ENCODE results near the gene TPGS1. TPM values are rescaled to one million over a fixed set of nuclear protein-coding genes. Genes with fewer than 3 reads are reported as not detected.

TPGS1 gene
- total RNA-seq = 59.0 TPM

GRCh38 chr19:507286-508203, at the start of gene TPGS1:
TSS of gene TPGS1 (plus strand) at chr19:507497. CDS start at chr19:507507, 10 bp downstream.
- DNase-seq (ENCODE audit: low read depth in 2 of 3, low spot score in 2 of 3) = peak; percentile 70 to 99 (median 73)

DNA sequence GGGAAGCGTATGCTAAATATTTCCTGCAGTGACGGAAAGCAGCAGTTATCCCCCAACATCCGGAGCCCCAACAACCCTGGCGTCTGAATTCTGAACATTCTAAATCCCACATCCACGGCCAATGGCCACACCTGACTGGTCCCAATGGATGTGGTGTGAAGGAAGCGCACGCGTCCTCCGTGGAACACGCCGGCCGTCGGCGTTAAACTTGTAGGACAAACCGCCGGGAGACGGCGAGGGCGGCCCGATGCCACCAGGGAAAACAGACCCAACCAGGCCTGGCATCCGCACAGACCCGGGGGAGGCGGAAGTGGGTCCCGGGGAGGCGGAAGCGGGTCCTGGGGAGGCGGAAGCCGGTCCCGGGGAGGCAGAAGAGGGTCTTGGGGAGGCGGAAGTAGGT, 49.7 kb upstream of the TPGS1 start:
- no peak for DNase-seq (ENCODE audit: low read depth in 2 of 3, low spot score in 2 of 3)

- DNase-seq (ENCODE audit: low read depth in 2 of 3, low spot score in 2 of 3) = no peak
Observed at GRCh38 chr19:458091-459042, 48.9 kb upstream of the TPGS1 start.

- no peak for DNase-seq (ENCODE audit: low read depth in 2 of 3, low spot score in 2 of 3)
Observed at GRCh38 chr19:459724-460511, 47.4 kb upstream of the TPGS1 start.

GRCh38 chr19:460877-461720, 46.2 kb upstream of the TPGS1 start, which contains the start of gene SHC2:
TSS of gene SHC2 (minus strand) at chr19:461033. CDS start at chr19:460996, 37 bp downstream.
- peak in 1 of 3 donors; percentile 33 for DNase-seq (ENCODE audit: low read depth in 2 of 3, low spot score in 2 of 3)

DNA sequence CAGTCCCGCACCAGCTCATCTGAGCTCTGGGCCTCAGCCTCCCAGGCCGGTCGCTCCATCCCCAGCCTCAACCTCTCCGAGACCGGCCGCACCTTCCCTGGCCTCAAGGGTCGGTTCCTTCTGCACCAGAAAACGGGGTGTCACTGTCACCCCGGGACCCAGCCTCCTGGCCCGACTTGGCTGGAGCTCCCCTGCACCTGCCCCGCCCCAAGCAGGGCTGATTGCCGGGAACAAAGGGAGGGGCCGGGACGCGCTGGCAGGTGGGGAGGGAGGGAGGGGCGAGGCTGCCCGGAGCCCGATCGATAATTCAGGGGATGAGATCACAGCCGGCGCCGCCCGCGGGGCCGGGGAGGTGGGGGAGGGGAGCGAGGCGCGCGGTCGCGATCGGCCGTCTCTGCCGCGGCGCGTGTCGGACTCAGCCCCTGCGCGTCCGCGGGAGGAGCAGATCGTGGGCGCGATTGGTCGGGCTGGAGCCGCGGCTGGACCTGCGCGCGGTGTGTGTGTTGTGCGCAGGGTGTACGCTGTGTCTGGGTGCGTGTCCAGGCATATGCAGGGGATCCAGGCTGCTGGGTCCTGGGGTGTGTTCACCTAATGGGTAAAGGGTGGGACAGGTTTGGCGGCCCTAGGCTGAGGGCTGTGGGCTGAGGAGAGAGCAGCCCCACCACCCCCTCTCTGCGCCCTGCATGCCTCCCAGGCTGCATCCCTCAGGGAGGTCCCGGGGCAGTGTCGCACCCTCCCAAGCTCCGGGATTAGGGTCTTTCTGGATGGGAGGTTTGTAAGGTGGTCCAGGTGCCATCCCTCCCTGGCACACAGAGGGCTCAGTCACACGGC, 45.4 kb upstream of the TPGS1 start:
- no peak for DNase-seq (ENCODE audit: low read depth in 2 of 3, low spot score in 2 of 3)

DNA sequence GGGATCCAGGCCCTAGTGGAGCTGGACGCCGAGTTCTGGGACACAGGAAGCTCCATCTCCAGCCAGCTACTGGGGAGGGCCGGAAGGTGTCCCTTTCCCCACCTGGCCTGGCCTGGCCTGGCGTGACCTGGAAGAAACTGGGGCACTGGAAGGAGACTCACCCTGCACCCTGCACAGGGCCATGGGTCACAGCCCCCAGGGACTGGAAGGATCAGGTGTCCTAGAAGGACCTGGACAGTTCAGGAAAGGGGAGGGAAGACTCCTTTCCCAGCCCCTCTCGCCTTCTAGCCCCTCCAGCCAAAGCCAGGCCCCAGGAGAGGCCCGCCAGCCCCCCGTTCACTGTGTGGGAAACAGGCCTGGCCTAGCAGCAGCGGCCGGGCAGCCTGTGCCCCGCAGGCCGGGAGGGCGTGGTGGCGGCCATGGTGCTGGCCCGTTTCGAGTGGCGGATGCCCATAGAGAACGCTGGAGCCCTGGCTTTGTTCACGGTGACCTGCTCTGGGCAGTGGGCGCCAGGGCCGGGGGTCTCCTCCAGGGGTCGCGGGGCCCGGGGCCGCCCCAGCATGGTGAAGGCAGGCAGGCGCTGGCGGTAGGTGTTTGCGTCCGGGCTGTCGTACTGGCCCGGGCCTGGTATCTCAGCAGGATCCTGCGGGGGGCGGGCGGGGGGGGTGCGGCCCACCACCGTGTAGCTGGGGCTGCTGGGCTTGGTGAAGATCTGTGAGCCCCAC, 43.7 kb upstream of the TPGS1 start:
- no peak for DNase-seq (ENCODE audit: low read depth in 2 of 3, low spot score in 2 of 3)

DNA sequence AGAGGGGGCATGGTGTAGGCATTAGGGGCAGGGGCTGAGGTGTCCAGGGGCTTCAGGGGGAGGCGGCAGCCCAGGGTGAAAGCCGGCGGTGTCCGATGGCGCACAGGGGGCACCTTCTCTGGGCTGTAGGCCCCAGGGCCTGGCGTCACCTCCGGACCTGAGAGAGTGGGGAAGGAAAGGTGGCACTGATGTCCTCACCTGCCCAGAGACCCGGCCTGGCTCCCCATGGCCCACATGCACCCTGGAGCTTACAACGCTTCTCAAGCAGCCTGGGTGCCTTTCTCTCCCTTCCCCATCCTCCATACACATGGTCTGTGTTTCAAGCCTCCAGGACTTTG, 43.1 kb upstream of the TPGS1 start:
- DNase-seq (ENCODE audit: low read depth in 2 of 3, low spot score in 2 of 3) = no peak

DNA sequence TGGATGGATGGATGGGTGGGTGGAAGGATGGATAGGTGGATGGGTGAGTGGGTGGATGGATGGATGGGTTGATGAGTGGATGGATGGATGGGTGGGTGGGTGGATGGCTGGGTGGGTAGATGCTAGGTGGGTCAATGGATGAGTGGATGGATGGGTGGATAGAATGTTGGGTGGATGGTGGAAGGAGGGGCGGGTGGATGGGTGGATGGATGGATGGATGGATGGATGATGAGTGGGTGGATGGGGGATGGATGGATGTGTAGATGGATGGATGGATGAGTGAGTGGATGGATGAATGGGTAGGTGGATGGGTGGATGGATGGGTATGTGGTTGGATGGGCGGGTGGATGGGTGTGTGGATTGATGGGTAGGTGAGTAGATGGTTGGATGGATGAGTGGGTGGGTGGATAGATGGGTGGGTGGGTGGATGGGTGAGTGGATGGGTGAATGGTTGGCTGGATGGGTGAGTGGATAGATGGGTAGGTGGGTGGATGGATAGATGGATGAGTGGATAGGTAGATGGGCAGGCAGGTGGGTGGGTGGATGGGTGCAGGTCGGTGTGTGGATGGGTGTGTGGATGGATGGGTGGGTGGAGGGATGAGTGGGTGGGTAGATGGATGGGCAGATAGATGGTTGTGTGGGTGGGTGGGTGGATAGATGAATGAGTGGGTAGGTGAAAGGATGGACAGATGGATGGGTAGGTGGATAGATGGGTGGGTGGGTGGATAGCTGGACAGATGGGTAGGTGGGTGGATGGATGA, 42.1 kb upstream of the TPGS1 start:
- DNase-seq (ENCODE audit: low read depth in 2 of 3, low spot score in 2 of 3) = no peak

DNA sequence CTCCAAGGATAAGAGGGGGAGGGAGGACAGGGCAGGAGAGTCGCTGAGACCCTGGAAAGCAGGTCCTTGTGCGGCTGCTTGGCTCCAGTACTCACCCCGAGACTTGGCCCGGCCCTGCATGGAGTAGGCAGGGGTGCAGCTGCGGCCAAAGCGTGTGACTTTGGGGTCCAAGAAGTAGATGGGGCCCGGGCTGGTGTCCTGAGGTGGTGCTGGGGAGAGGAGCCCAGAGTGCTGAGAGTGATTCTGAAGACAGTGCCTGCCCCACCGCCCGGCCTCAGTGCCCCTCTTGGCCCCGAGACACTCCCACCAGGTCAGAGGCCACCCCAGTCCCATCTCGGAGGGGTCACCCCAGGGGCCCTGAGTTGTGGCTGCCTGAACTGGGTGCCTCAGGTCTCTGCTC, 39.7 kb upstream of the TPGS1 start:
- DNase-seq (ENCODE audit: low read depth in 2 of 3, low spot score in 2 of 3) = no peak

- DNase-seq (ENCODE audit: low read depth in 2 of 3, low spot score in 2 of 3) = no peak
Observed at GRCh38 chr19:468587-469256, 38.6 kb upstream of the TPGS1 start.

GRCh38 chr19:469833-470232, 37.5 kb upstream of the TPGS1 start:
- DNase-seq (ENCODE audit: low read depth in 2 of 3, low spot score in 2 of 3) = no peak

GRCh38 chr19:470701-471100, 36.6 kb upstream of the TPGS1 start:
- DNase-seq (ENCODE audit: low read depth in 2 of 3, low spot score in 2 of 3) = no peak

GRCh38 chr19:472005-472858, 35.1 kb upstream of the TPGS1 start:
- DNase-seq (ENCODE audit: low read depth in 2 of 3, low spot score in 2 of 3) = no peak

- DNase-seq (ENCODE audit: low read depth in 2 of 3, low spot score in 2 of 3) = no peak
Observed at GRCh38 chr19:474126-475078, 32.9 kb upstream of the TPGS1 start.
